ENCODE data around the gene IKZF1. TPM values are rescaled to one million over a fixed set of nuclear protein-coding genes. Genes with fewer than 3 reads are reported as not detected.

IKZF1 gene
- total RNA-seq, 3 donors from 2014 or later = 7.8 to 14.9 (median 8.8) TPM

GRCh38 chr7:50356945-50357268, 52.4 kb downstream of the IKZF1 start:
- DNase-seq (no peak), ATAC-seq (no peak)
- no peak for TF ChIP-seq CTCF (IDR thresholded peaks at IDR 0.05)
- Histone ChIP-seq H3K9me3 (no peaks in the 10 kb centered on the region), H3K4me1 (ENCODE audit: low read depth) (no peaks in the 10 kb centered on the region), H3K36me3 (ENCODE audit: low read depth) (no peaks in the 10 kb centered on the region), H3K4me3 (no peak overlapping the region)
- intact Hi-C loops (cut with DNase I, micrococcal nuclease) = no loop called here

- no peaks in the 10 kb centered on the region for H3K36me3 ChIP-seq (ENCODE audit: low read depth)
- H3K4me1 ChIP-seq (ENCODE audit: low read depth) = no peaks in the 10 kb centered on the region
- intact Hi-C loops (cut with DNase I, micrococcal nuclease) = no loop called here
- DNase-seq = no peak
- no peak overlapping the region for H3K4me3 ChIP-seq
- ATAC-seq = no peak
- H3K9me3 ChIP-seq = no peaks in the 10 kb centered on the region
- no peak for TF ChIP-seq CTCF (IDR thresholded peaks at IDR 0.05)
Observed at GRCh38 chr7:50357426-50357825, 52.9 kb downstream of the IKZF1 start.

- Histone ChIP-seq H3K4me1 (ENCODE audit: low read depth) (no peaks in the 10 kb centered on the region), H3K9me3 (no peaks in the 10 kb centered on the region), H3K36me3 (ENCODE audit: low read depth) (no peaks in the 10 kb centered on the region), H3K4me3 (no peak overlapping the region)
- intact Hi-C loops (cut with DNase I, micrococcal nuclease) = no loop called here
- ATAC-seq (no peak), DNase-seq (no peak)
- no peak for TF ChIP-seq CTCF (IDR thresholded peaks at IDR 0.05)
Observed at GRCh38 chr7:50358041-50358705, 53.7 kb downstream of the IKZF1 start.

- no peak for DNase-seq
- Histone ChIP-seq H3K9me3 (no peaks in the 10 kb centered on the region), H3K4me1 (ENCODE audit: low read depth) (no peaks in the 10 kb centered on the region), H3K36me3 (ENCODE audit: low read depth) (no peaks in the 10 kb centered on the region), H3K4me3 (no peak overlapping the region)
- intact Hi-C loops (cut with DNase I, micrococcal nuclease) = no loop called here
- ATAC-seq = no peak
- TF ChIP-seq CTCF (IDR thresholded peaks at IDR 0.05) = no peak
Observed at GRCh38 chr7:50358779-50359178, 54.3 kb downstream of the IKZF1 start.

- DNase-seq = no peak
- intact Hi-C loops (cut with DNase I, micrococcal nuclease) = no loop called here
- no peak for ATAC-seq
- no peaks in the 10 kb centered on the region for H3K9me3 ChIP-seq
- no peak overlapping the region for H3K4me3 ChIP-seq
- no peak for TF ChIP-seq CTCF (IDR thresholded peaks at IDR 0.05)
- H3K4me1 ChIP-seq (ENCODE audit: low read depth) = no peaks in the 10 kb centered on the region
- no peaks in the 10 kb centered on the region for H3K36me3 ChIP-seq (ENCODE audit: low read depth)
Observed at GRCh38 chr7:50359258-50359994, 54.9 kb downstream of the IKZF1 start.
